HCT116 (cell line): ENCODE measurements around the gene CORO7. TPM values are rescaled to one million over a fixed set of nuclear protein-coding genes. Genes with fewer than 3 reads are reported as not detected.

ENCODE experiments used
- ATAC-seq: fragments of 200-7000 bp; cut with Tn5 transposase; 2 replicates; pipeline ENCODE4 v1.9.1; 2020; ENCODE audit warnings: mild to moderate bottlenecking, moderate library complexity
- BruUV-seq: library from RNA; stranded (reverse); fragments of 400-500 nt; replicated peaks from 2 replicates; lab custom pipeline; 2021; lab: Mats Ljungman, UMichigan
- CTCF ChIA-PET: fragments of 300-600 bp; sonication (Branson Sonifier 250); formaldehyde crosslinking; loops from one replicate; lab custom pipeline; 2021; ENCODE audit warnings: antibody characterized with exemption; lab: Charles Lee
- POLR2A ChIA-PET: fragments of 300-600, 350-600 bp; sonication (Branson Sonifier 250); formaldehyde crosslinking; loops from one replicate; lab custom pipeline; 2021; ENCODE audit warnings: antibody characterized with exemption; lab: Charles Lee
- RAD21 ChIA-PET, 2 experiments: fragments of 300-600 bp; sonication (Branson Sonifier 250); formaldehyde crosslinking; loops; one replicate each; lab custom pipeline; 2023; ENCODE audit warnings: low total read pairs in 2 of 2; ENCODE audit not compliant: uncharacterized antibody in 2 of 2, unreplicated experiment in 2 of 2, low non-redundant PET in 1 of 2; lab: Charles Lee
- DNase-seq: peaks from one replicate; pipeline ENCODE4 v3.0.0-alpha.2; 2010; ENCODE audit warnings: low read depth, low spot score
- H2AFZ ChIP-seq: fragments of 200-600 bp; shearing (Covaris generic), sonication (generic); 2 replicates; pipeline ENCODE4 v1.6.1; 2017; ENCODE audit warnings: low read depth, mixed run types, mixed read lengths, antibody characterized with exemption, low read length; ENCODE audit not compliant: poor library complexity, severe bottlenecking
- H3K27ac ChIP-seq: 2 replicates; pipeline ENCODE4 v1.5.1; 2012; ENCODE audit warnings: low read depth, low read length
- H3K27me3 ChIP-seq: fragments of 200-600 bp; sonication (generic); 2 replicates; pipeline ENCODE4 v1.6.1; 2016; ENCODE audit warnings: mixed run types, low read length, mixed read lengths; ENCODE audit not compliant: insufficient read depth
- H3K36me3 ChIP-seq, 2 experiments: fragments of 200-500 bp in 1 of 2; fragments of 200-600 bp in 1 of 2; sonication (Bioruptor generic) in 1 of 2; sonication (generic) in 1 of 2; 2 replicates each; pipeline versions ENCODE4 v1.5.1 to v1.6.1; 2014 to 2016; ENCODE audit warnings: low read length in 2 of 2, inconsistent platforms in 1 of 2, mixed read lengths in 1 of 2, mixed run types in 1 of 2; ENCODE audit not compliant: insufficient read depth in 2 of 2, control insufficient read depth in 1 of 2
- H3K4me1 ChIP-seq, 2 experiments: fragments of 200-600 bp in 1 of 2; sonication (generic) in 1 of 2; 2 replicates each; pipeline versions ENCODE4 v1.5.1 to v1.6.1; 2012 to 2017; ENCODE audit warnings: low read length in 2 of 2, inconsistent platforms in 1 of 2, mild to moderate bottlenecking in 1 of 2, mixed read lengths in 1 of 2, mixed run types in 1 of 2, moderate library complexity in 1 of 2; ENCODE audit not compliant: insufficient read depth in 2 of 2, control insufficient read depth in 1 of 2
- H3K4me2 ChIP-seq: fragments of 200-600 bp; sonication (generic); 2 replicates; pipeline ENCODE4 v1.6.1; 2017; ENCODE audit warnings: mixed run types, low read length, mixed read lengths
- H3K4me3 ChIP-seq, 2 experiments: fragments of 200-600 bp in 1 of 2; sonication (generic) in 1 of 2; replicated peaks in 1 of 2; 2 replicates each; pipeline ENCODE4 v1.5.1; 2011 to 2016; ENCODE audit warnings: low read length in 2 of 2, control low read depth in 1 of 2, low read depth in 1 of 2, mild to moderate bottlenecking in 1 of 2, mixed read lengths in 1 of 2, mixed run types in 1 of 2
- H3K79me2 ChIP-seq: fragments of 200-600 bp; sonication (generic); 2 replicates; pipeline ENCODE4 v1.6.1; 2017; ENCODE audit warnings: mild to moderate bottlenecking, mixed run types, low read length, moderate library complexity, mixed read lengths; ENCODE audit not compliant: insufficient read depth
- H3K9ac ChIP-seq: fragments of 200-600 bp; sonication (generic); 2 replicates; pipeline ENCODE4 v1.6.1; 2016; ENCODE audit warnings: low read length, mixed read lengths
- H3K9me2 ChIP-seq: fragments of 200-600 bp; sonication (generic), shearing (Covaris generic); 2 replicates; pipeline ENCODE4 v1.6.1; 2017; ENCODE audit warnings: mixed run types, mild to moderate bottlenecking, moderate library complexity; ENCODE audit not compliant: insufficient read depth
- H3K9me3 ChIP-seq, 2 experiments: fragments of 200-500 bp in 1 of 2; fragments of 200-600 bp in 1 of 2; sonication (Bioruptor generic) in 1 of 2; sonication (generic) in 1 of 2; 2 replicates each; pipeline ENCODE4 v1.6.1; 2014 to 2017; ENCODE audit warnings: low read length in 2 of 2, mixed read lengths in 2 of 2, inconsistent platforms in 1 of 2, low read depth in 1 of 2, mild to moderate bottlenecking in 1 of 2, mixed run types in 1 of 2, moderate library complexity in 1 of 2; ENCODE audit not compliant: control insufficient read depth in 1 of 2, insufficient read depth in 1 of 2
- H4K20me1 ChIP-seq: fragments of 200-600 bp; sonication (generic), shearing (Covaris generic); 2 replicates; pipeline ENCODE4 v1.6.1; 2017; ENCODE audit warnings: mixed run types, mild to moderate bottlenecking, moderate library complexity; ENCODE audit not compliant: insufficient read depth
- EZH2phosphoT487 ChIP-seq: fragments of 200-600 bp; IDR thresholded peaks from 2 replicates; pipeline ENCODE4 v1.6.1; 2018; ENCODE audit warnings: antibody characterized with exemption, borderline replicate concordance
- JUND ChIP-seq: IDR thresholded peaks from 2 replicates; pipeline ENCODE4 v1.6.1; 2012
- RAD21 ChIP-seq: IDR thresholded peaks from 2 replicates; pipeline ENCODE4 v1.6.1; 2012; ENCODE audit warnings: low read depth, mild to moderate bottlenecking
- TCF7L2 ChIP-seq: IDR thresholded peaks from 2 replicates; pipeline ENCODE4 v1.7.0; 2011; ENCODE audit warnings: borderline replicate concordance, inconsistent platforms; ENCODE audit not compliant: insufficient read depth, insufficient read length; ENCODE audit errors: extremely low read depth
- ZNF274 ChIP-seq: fragments of 200-500 bp; sonication (Bioruptor generic); IDR thresholded peaks from 2 replicates; pipeline ENCODE4 v1.6.1; 2014; ENCODE audit warnings: mild to moderate bottlenecking, low read depth, low read length, inconsistent platforms
- intact Hi-C: fragments of 100-400 bp; cut with micrococcal nuclease; formaldehyde crosslinking; loops from 2 replicates; pipeline ENCODE4 v1.10.0; 2022
- total RNA-seq: library from RNA; stranded (reverse); gene quantifications from one replicate; pipeline ENCODE4 v1.2.1, GENCODE V29; 2021; ENCODE audit not compliant: unreplicated experiment
- TF ChIP-seq, protein P1 (sequence below): IDR thresholded peaks from 2 replicates; pipeline ENCODE4 v1.6.1; 2012
- TF ChIP-seq, protein P2 (sequence below): IDR thresholded peaks from 2 replicates; pipeline ENCODE4 v1.6.1; 2012; ENCODE audit warnings: low read depth
- TF ChIP-seq, protein P3 (sequence below): IDR thresholded peaks from 2 replicates; pipeline ENCODE4 v1.6.1; 2012

CORO7 gene
- total RNA-seq, 1 experiment from 2014 or later: 21.3 TPM

DNA sequence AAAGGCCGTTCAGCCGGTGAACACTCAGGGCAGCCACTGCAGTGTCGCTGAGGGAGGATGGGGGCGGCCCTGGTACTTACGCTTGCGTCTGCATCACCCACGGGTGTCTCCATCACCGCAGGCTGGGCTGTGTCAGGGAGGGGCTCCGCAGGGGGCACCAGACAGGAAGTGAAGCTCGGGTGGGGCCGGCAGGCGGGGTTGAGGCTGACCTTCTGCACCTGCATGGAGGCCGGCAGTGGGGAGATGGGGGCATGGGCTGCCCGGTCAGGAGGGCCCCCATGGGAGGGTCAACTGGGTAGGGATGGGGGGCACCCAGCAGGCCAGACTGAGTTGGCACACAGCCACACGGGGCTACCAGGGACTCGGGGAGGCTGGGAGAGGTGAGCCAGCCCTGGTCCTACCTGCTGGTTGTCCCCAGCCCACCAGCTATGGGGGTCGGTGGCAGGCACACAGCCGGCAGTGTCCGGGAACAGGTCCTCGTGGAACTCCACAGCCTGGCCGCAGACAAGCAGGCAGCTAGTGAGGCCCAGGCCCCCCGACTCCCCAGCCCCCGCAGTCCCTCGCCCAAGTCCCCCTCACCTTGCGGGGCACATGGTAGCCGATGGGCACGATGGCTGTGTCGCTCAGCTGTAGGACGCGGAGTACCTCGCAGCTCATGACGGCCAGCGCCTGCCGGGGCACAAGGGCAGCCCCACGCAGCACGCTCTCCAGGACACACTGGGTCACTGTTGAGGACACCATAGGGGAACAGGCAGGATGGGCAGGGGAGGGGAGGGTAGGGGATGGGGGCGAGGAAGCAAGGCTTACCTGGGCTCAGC is 52.0 kb downstream of the CORO7 start:
- Histone ChIP-seq H3K27ac (no peak overlapping the region), H4K20me1 (no peaks in the 10 kb centered on the region), H3K79me2 (no peaks in the 10 kb centered on the region), H3K9me2 (no peaks in the 10 kb centered on the region), H3K36me3 (no peaks in the 10 kb centered on the region), H2AFZ (no peak overlapping the region), H3K4me3 (no peak overlapping the region), H3K9ac (no peak overlapping the region), H3K27me3 (no peaks in the 10 kb centered on the region), H3K4me1 (peaks cover 13 to 38% of the 10 kb centered on the region in 2 experiments), H3K4me2 (no peak overlapping the region), H3K9me3 (no peaks in the 10 kb centered on the region)
- BruUV-seq: no TSS peak
- CTCF ChIA-PET: interaction anchor here (1.0 kb wide), 1 partner anchor 13 kb away, joined by 3 read pairs; no protein-coding TSS in a partner anchor
- no peak for TF ChIP-seq JUND
- TF ChIP-seq EZH2phosphoT487: no peak
- no peak for TF ChIP-seq TCF7L2
- TF ChIP-seq, protein P1, sequence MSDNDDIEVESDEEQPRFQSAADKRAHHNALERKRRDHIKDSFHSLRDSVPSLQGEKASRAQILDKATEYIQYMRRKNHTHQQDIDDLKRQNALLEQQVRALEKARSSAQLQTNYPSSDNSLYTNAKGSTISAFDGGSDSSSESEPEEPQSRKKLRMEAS: no peak
- TF ChIP-seq, protein P2, sequence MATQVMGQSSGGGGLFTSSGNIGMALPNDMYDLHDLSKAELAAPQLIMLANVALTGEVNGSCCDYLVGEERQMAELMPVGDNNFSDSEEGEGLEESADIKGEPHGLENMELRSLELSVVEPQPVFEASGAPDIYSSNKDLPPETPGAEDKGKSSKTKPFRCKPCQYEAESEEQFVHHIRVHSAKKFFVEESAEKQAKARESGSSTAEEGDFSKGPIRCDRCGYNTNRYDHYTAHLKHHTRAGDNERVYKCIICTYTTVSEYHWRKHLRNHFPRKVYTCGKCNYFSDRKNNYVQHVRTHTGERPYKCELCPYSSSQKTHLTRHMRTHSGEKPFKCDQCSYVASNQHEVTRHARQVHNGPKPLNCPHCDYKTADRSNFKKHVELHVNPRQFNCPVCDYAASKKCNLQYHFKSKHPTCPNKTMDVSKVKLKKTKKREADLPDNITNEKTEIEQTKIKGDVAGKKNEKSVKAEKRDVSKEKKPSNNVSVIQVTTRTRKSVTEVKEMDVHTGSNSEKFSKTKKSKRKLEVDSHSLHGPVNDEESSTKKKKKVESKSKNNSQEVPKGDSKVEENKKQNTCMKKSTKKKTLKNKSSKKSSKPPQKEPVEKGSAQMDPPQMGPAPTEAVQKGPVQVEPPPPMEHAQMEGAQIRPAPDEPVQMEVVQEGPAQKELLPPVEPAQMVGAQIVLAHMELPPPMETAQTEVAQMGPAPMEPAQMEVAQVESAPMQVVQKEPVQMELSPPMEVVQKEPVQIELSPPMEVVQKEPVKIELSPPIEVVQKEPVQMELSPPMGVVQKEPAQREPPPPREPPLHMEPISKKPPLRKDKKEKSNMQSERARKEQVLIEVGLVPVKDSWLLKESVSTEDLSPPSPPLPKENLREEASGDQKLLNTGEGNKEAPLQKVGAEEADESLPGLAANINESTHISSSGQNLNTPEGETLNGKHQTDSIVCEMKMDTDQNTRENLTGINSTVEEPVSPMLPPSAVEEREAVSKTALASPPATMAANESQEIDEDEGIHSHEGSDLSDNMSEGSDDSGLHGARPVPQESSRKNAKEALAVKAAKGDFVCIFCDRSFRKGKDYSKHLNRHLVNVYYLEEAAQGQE: no peak
- TF ChIP-seq RAD21: no peak
- TF ChIP-seq ZNF274: no peak
- TF ChIP-seq, protein P3, sequence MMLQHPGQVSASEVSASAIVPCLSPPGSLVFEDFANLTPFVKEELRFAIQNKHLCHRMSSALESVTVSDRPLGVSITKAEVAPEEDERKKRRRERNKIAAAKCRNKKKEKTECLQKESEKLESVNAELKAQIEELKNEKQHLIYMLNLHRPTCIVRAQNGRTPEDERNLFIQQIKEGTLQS: no peak
- RAD21 ChIA-PET: no interaction called here
- ATAC-seq (no peak), DNase-seq (no peak)
- intact Hi-C loops: no loop called here
- POLR2A ChIA-PET: no interaction called here
